ENCODE results near the gene RAB3GAP1. TPM values are rescaled to one million over a fixed set of nuclear protein-coding genes. Genes with fewer than 3 reads are reported as not detected.

RAB3GAP1 gene
- total RNA-seq, 1 donor from 2014 or later: 49.3 TPM

DNA sequence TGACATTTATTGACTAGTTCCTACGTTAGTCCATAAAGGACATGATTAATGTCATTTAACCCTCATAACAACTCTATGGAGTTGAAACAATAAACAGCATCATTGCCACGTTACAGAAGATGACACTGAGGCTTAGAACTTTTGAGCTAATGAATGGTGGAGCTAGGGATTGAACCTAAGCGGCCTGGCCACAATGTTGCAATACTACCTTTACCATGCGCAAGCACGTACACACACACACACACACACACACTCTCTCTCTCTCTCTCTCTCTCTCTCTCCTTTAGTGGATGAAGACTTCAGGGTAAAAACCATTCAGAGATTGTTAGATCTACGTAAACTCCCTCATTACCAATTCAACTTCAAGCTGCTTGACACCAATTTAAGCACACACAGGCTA is 4.0 kb upstream of the RAB3GAP1 start:
- Histone ChIP-seq H3K4me2 (ENCODE audit: low read length) (no peak overlapping the region), H3K4me1 (ENCODE audit: insufficient read depth, low read length) (peaks cover 1% of the 10 kb centered on the region), H2AFZ (ENCODE audit: low read depth, low read length) (no peak overlapping the region), H4K20me1 (ENCODE audit: insufficient read depth, low read length) (peaks cover 2% of the 10 kb centered on the region), H3K9ac (ENCODE audit: low read length) (no peak overlapping the region), H3K27me3 (ENCODE audit: insufficient read depth, low read length) (peaks cover 8% of the 10 kb centered on the region), H3K4me3 (ENCODE audit: insufficient read depth, low read depth, low read length) (no peak overlapping the region), H3K27ac (ENCODE audit: low read depth, low read length) (no peak overlapping the region), H3K79me2 (ENCODE audit: insufficient read depth, low read length) (peaks cover 10% of the 10 kb centered on the region), H3K36me3 (ENCODE audit: insufficient read depth, low read length) (no peaks in the 10 kb centered on the region), H3K9me3 (ENCODE audit: insufficient read depth, low read depth, low read length) (no peaks in the 10 kb centered on the region)
- no peak for TF ChIP-seq EZH2 (IDR thresholded peaks at IDR 0.05; ENCODE audit: insufficient read depth, low read length)
- TF ChIP-seq, protein P1, sequence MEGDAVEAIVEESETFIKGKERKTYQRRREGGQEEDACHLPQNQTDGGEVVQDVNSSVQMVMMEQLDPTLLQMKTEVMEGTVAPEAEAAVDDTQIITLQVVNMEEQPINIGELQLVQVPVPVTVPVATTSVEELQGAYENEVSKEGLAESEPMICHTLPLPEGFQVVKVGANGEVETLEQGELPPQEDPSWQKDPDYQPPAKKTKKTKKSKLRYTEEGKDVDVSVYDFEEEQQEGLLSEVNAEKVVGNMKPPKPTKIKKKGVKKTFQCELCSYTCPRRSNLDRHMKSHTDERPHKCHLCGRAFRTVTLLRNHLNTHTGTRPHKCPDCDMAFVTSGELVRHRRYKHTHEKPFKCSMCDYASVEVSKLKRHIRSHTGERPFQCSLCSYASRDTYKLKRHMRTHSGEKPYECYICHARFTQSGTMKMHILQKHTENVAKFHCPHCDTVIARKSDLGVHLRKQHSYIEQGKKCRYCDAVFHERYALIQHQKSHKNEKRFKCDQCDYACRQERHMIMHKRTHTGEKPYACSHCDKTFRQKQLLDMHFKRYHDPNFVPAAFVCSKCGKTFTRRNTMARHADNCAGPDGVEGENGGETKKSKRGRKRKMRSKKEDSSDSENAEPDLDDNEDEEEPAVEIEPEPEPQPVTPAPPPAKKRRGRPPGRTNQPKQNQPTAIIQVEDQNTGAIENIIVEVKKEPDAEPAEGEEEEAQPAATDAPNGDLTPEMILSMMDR (IDR thresholded peaks at IDR 0.05; ENCODE audit: insufficient read depth, low read depth, low read length): no peak
- DNase-seq (ENCODE audit: low read depth) (no peak), FAIRE-seq (no peak)
- no peaks in the 10 kb centered on the region for H3K9me3 Mint-ChIP-seq (ENCODE audit: unreplicated experiment)
- H3K4me3 Mint-ChIP-seq (ENCODE audit: unreplicated experiment): no peak overlapping the region
- no peaks in the 10 kb centered on the region for H3K36me3 Mint-ChIP-seq (ENCODE audit: low read depth, unreplicated experiment)
- H3K27me3 Mint-ChIP-seq (ENCODE audit: low read depth, unreplicated experiment): no peaks in the 10 kb centered on the region
- H3K4me1 Mint-ChIP-seq (ENCODE audit: low read depth, unreplicated experiment): no peaks in the 10 kb centered on the region
- no peak overlapping the region for H3K27ac Mint-ChIP-seq (ENCODE audit: unreplicated experiment)

DNA sequence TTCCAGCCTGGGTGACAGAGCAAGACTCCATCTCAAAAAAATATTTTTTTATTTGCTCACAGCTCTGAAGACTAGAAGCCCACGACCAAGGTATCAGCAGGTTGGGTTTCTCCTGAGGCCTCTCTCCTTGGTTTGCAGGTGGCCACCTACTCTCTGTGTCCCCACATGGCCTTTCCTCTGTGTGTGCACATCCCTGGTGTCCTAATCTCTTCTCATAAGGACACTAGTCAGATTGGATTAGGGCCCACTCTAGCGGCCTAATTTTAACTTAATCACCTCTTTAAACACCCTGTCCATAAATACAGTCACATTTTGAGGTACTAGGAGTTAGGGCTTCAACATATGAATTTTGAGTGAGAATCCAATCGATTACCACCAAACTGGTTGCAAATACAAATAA is 2.0 kb upstream of the RAB3GAP1 start:
- no peaks in the 10 kb centered on the region for H3K27me3 Mint-ChIP-seq (ENCODE audit: low read depth, unreplicated experiment)
- H3K36me3 Mint-ChIP-seq (ENCODE audit: low read depth, unreplicated experiment): no peaks in the 10 kb centered on the region
- TF ChIP-seq, protein P1 (IDR thresholded peaks at IDR 0.05; ENCODE audit: insufficient read depth, low read depth, low read length): no peak
- no peak for TF ChIP-seq EZH2 (IDR thresholded peaks at IDR 0.05; ENCODE audit: insufficient read depth, low read length)
- Histone ChIP-seq H4K20me1 (ENCODE audit: insufficient read depth, low read length) (peaks cover 12% of the 10 kb centered on the region), H3K4me1 (ENCODE audit: insufficient read depth, low read length) (peaks cover 16% of the 10 kb centered on the region), H3K4me2 (ENCODE audit: low read length) (no peak overlapping the region), H3K9ac (ENCODE audit: low read length) (no peak overlapping the region), H3K9me3 (ENCODE audit: insufficient read depth, low read depth, low read length) (no peaks in the 10 kb centered on the region), H3K36me3 (ENCODE audit: insufficient read depth, low read length) (no peaks in the 10 kb centered on the region), H3K27ac (ENCODE audit: low read depth, low read length) (no peak overlapping the region), H2AFZ (ENCODE audit: low read depth, low read length) (no peak overlapping the region), H3K4me3 (ENCODE audit: insufficient read depth, low read depth, low read length) (no peak overlapping the region), H3K27me3 (ENCODE audit: insufficient read depth, low read length) (peaks cover 8% of the 10 kb centered on the region), H3K79me2 (ENCODE audit: insufficient read depth, low read length) (peaks cover 29% of the 10 kb centered on the region)
- no peak overlapping the region for H3K27ac Mint-ChIP-seq (ENCODE audit: unreplicated experiment)
- FAIRE-seq (no peak), DNase-seq (ENCODE audit: low read depth) (no peak)
- H3K9me3 Mint-ChIP-seq (ENCODE audit: unreplicated experiment): no peaks in the 10 kb centered on the region
- peaks cover 11% of the 10 kb centered on the region for H3K4me1 Mint-ChIP-seq (ENCODE audit: low read depth, unreplicated experiment)
- no peak overlapping the region for H3K4me3 Mint-ChIP-seq (ENCODE audit: unreplicated experiment)

DNA sequence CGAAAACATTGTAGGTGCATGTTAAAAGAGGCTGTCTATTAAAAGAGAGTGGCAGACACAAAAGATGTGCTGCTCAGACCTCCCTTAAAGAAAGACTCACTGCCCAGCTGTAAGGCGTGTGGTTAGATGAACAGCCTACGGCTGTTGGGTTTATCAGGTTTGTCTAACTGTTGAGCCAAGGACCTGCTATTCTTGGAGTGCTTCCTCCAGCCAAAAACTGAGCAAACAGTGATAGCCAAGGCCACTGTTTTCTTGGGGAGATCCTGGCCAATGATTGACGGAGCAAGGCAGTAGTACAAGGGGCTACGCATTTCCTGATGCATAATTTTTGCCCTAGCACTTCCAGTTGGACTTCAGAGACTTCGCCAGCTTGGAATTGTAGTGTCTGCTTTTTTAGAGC is 1.4 kb upstream of the RAB3GAP1 start:
- TF ChIP-seq EZH2 (IDR thresholded peaks at IDR 0.05; ENCODE audit: insufficient read depth, low read length): no peak
- TF ChIP-seq, protein P1 (IDR thresholded peaks at IDR 0.05; ENCODE audit: insufficient read depth, low read depth, low read length): no peak
- Mint-ChIP-seq H3K4me3 (ENCODE audit: unreplicated experiment) (no peak overlapping the region), H3K36me3 (ENCODE audit: low read depth, unreplicated experiment) (peaks cover 1% of the 10 kb centered on the region), H3K9me3 (ENCODE audit: unreplicated experiment) (no peaks in the 10 kb centered on the region), H3K4me1 (ENCODE audit: low read depth, unreplicated experiment) (peaks cover 14% of the 10 kb centered on the region), H3K27ac (ENCODE audit: unreplicated experiment) (no peak overlapping the region), H3K27me3 (ENCODE audit: low read depth, unreplicated experiment) (no peaks in the 10 kb centered on the region)
- Histone ChIP-seq H3K4me1 (ENCODE audit: insufficient read depth, low read length) (peaks cover 20% of the 10 kb centered on the region), H3K4me2 (ENCODE audit: low read length) (no peak overlapping the region), H2AFZ (ENCODE audit: low read depth, low read length) (no peak overlapping the region), H3K27me3 (ENCODE audit: insufficient read depth, low read length) (peaks cover 8% of the 10 kb centered on the region), H3K79me2 (ENCODE audit: insufficient read depth, low read length) (peaks cover 34% of the 10 kb centered on the region), H4K20me1 (ENCODE audit: insufficient read depth, low read length) (peaks cover 12% of the 10 kb centered on the region), H3K4me3 (ENCODE audit: insufficient read depth, low read depth, low read length) (no peak overlapping the region), H3K36me3 (ENCODE audit: insufficient read depth, low read length) (no peaks in the 10 kb centered on the region), H3K9ac (ENCODE audit: low read length) (no peak overlapping the region), H3K9me3 (ENCODE audit: insufficient read depth, low read depth, low read length) (no peaks in the 10 kb centered on the region), H3K27ac (ENCODE audit: low read depth, low read length) (no peak overlapping the region)
- no peak for DNase-seq (ENCODE audit: low read depth)
- FAIRE-seq: no peak
